H1 (cell line): ENCODE measurements around the gene RAB10. TPM values are rescaled to one million over a fixed set of nuclear protein-coding genes. Genes with fewer than 3 reads are reported as not detected.

Source experiments
- CTCF ChIA-PET: fragments of 300-600 bp; sonication (Branson Sonifier 250); formaldehyde crosslinking; loops from one replicate; lab custom pipeline; 2021; ENCODE audit not compliant: partially characterized antibody; lab: Charles Lee
- POLR2A ChIA-PET: fragments of 300-600 bp; sonication (Branson Sonifier 250); formaldehyde crosslinking; loops from one replicate; lab custom pipeline; 2021; ENCODE audit warnings: inconsistent platforms; ENCODE audit not compliant: partially characterized antibody; lab: Charles Lee
- DNase-seq, 2 experiments: peaks; one replicate each; pipeline versions ENCODE4 v3.0.0 to v3.0.0-alpha.2; 2010 to 2022; ENCODE audit warnings: low spot score in 2 of 2, low read depth in 1 of 2, mixed read lengths in 1 of 2
- FAIRE-seq: peaks from 2 replicates; lab custom pipeline; 2011; peaks lifted over from hg19 to GRCh38; lab: Jason Lieb, UNC
- H2AFZ ChIP-seq: 2 replicates; pipeline ENCODE4 v1.8.1; 2012; ENCODE audit warnings: low read length, inconsistent platforms
- H2AK5ac ChIP-seq: 2 replicates; pipeline ENCODE4 v1.6.1; 2013; ENCODE audit warnings: low read depth, low read length
- H2BK120ac ChIP-seq: replicated peaks from 2 replicates; pipeline ENCODE3; 2013; ENCODE audit warnings: low read depth, low read length, inconsistent platforms
- H2BK12ac ChIP-seq: 2 replicates; pipeline ENCODE4 v1.6.1; 2013; ENCODE audit warnings: low read depth, low read length
- H2BK15ac ChIP-seq: 2 replicates; pipeline ENCODE4 v1.6.1; 2013; ENCODE audit warnings: low read length
- H2BK20ac ChIP-seq: 2 replicates; pipeline ENCODE4 v1.6.1; 2013; ENCODE audit warnings: low read length
- H2BK5ac ChIP-seq: 2 replicates; pipeline ENCODE4 v1.6.1; 2013; ENCODE audit warnings: low read depth, low read length
- H3K14ac ChIP-seq: 2 replicates; pipeline ENCODE4 v1.6.1; 2013; ENCODE audit warnings: inconsistent platforms; ENCODE audit not compliant: insufficient read length
- H3K18ac ChIP-seq: 2 replicates; pipeline ENCODE4 v1.6.1; 2013; ENCODE audit warnings: low read length; ENCODE audit errors: extremely low read depth
- H3K23ac ChIP-seq: 2 replicates; pipeline ENCODE4 v1.6.1; 2013; ENCODE audit warnings: inconsistent platforms; ENCODE audit not compliant: insufficient read length
- H3K23me2 ChIP-seq: 2 replicates; pipeline ENCODE4 v1.6.1; 2013; ENCODE audit warnings: low read depth, low read length
- H3K27ac ChIP-seq: 2 replicates; pipeline ENCODE4 v1.6.1; 2011; ENCODE audit warnings: low read depth, low read length, inconsistent platforms
- H3K27me3 ChIP-seq, 4 experiments: replicated peaks in 1 of 4; 1 replicate in 1 of 4; 2 replicates in 3 of 4; pipeline versions ENCODE4 v1.6.1 to v1.8.1; 2011 to 2013; ENCODE audit warnings: low read length in 3 of 4, mild to moderate bottlenecking in 3 of 4, inconsistent platforms in 2 of 4, mixed read lengths in 2 of 4, moderate library complexity in 1 of 4; ENCODE audit not compliant: control insufficient read depth in 3 of 4, insufficient read depth in 3 of 4; ENCODE audit errors: extremely low read depth in 1 of 4
- H3K36me3 ChIP-seq, 4 experiments: 2 replicates each; pipeline versions ENCODE4 v1.6.1 to v1.8.1; 2011 to 2013; ENCODE audit warnings: mild to moderate bottlenecking in 4 of 4, low read length in 3 of 4, moderate library complexity in 2 of 4, control low read depth in 1 of 4, inconsistent platforms in 1 of 4; ENCODE audit not compliant: insufficient read depth in 4 of 4, control insufficient read depth in 2 of 4
- H3K4ac ChIP-seq: replicated peaks from 2 replicates; pipeline ENCODE3; 2013; ENCODE audit warnings: low read length, low read depth, mixed read lengths, inconsistent platforms; ENCODE audit not compliant: insufficient read length
- H3K4me1 ChIP-seq, 4 experiments: replicated peaks in 1 of 4; 1 replicate in 1 of 4; 2 replicates in 3 of 4; pipeline versions ENCODE4 v1.6.1 to v1.8.1; 2011 to 2013; ENCODE audit warnings: low read length in 3 of 4, inconsistent platforms in 2 of 4, mixed read lengths in 1 of 4; ENCODE audit not compliant: insufficient read depth in 4 of 4, control insufficient read depth in 3 of 4
- H3K4me2 ChIP-seq, 2 experiments: 2 replicates each; pipeline versions ENCODE4 v1.6.1 to v1.8.1; 2011 to 2013; ENCODE audit warnings: low read depth in 2 of 2, low read length in 2 of 2, control low read depth in 1 of 2, inconsistent platforms in 1 of 2, mild to moderate bottlenecking in 1 of 2; ENCODE audit not compliant: insufficient read depth in 1 of 2
- H3K4me3 ChIP-seq, 4 experiments: fragments of 200-600, 300-600 bp in 1 of 4; sonication (generic), shearing (Covaris generic), sonication (Bioruptor Twin) in 1 of 4; 2 replicates each; pipeline versions ENCODE4 v1.5.1 to v1.8.1; 2011 to 2016; ENCODE audit warnings: low read length in 4 of 4, low read depth in 3 of 4, control low read depth in 2 of 4, inconsistent platforms in 2 of 4, mild to moderate bottlenecking in 2 of 4, mixed read lengths in 1 of 4, moderate library complexity in 1 of 4; ENCODE audit not compliant: insufficient read depth in 2 of 4; ENCODE audit errors: extremely low read depth in 1 of 4
- H3K56ac ChIP-seq: replicated peaks from 2 replicates; pipeline ENCODE3; 2013; ENCODE audit warnings: low read depth, mild to moderate bottlenecking, mixed read lengths, low read length, inconsistent platforms; ENCODE audit not compliant: insufficient read length
- H3K79me1 ChIP-seq: 2 replicates; pipeline ENCODE4 v1.6.1; 2013; ENCODE audit warnings: low read depth, low read length, control low read depth
- H3K79me2 ChIP-seq, 2 experiments: 2 replicates each; pipeline versions ENCODE4 v1.6.1 to v1.8.1; 2012 to 2013; ENCODE audit warnings: low read length in 2 of 2, mild to moderate bottlenecking in 2 of 2, inconsistent platforms in 1 of 2; ENCODE audit not compliant: insufficient read depth in 2 of 2, control insufficient read depth in 1 of 2
- H3K9ac ChIP-seq, 4 experiments: replicated peaks in 1 of 4; 1 replicate in 1 of 4; 2 replicates in 3 of 4; pipeline versions ENCODE4 v1.6.1 to v1.8.1; 2011 to 2013; ENCODE audit warnings: low read depth in 3 of 4, low read length in 3 of 4, control low read depth in 2 of 4, mild to moderate bottlenecking in 2 of 4, moderate library complexity in 2 of 4, inconsistent platforms in 1 of 4; ENCODE audit errors: extremely low read depth in 1 of 4
- H3K9me3 ChIP-seq, 2 experiments: 2 replicates each; pipeline versions ENCODE4 v1.6.1 to v1.8.1; 2012 to 2013; ENCODE audit warnings: mild to moderate bottlenecking in 2 of 2, moderate library complexity in 2 of 2, control low read depth in 1 of 2, inconsistent platforms in 1 of 2, low read depth in 1 of 2, low read length in 1 of 2, mixed read lengths in 1 of 2; ENCODE audit not compliant: insufficient read depth in 2 of 2
- H4K20me1 ChIP-seq, 2 experiments: replicated peaks in 1 of 2; 2 replicates each; pipeline versions ENCODE3 to v1.8.1; 2011 to 2013; ENCODE audit warnings: inconsistent platforms in 2 of 2, low read length in 2 of 2, mild to moderate bottlenecking in 1 of 2; ENCODE audit not compliant: insufficient read depth in 2 of 2, control insufficient read depth in 1 of 2
- H4K5ac ChIP-seq: 2 replicates; pipeline ENCODE4 v1.6.1; 2013; ENCODE audit warnings: low read length, low read depth, mixed read lengths, inconsistent platforms; ENCODE audit not compliant: insufficient read length
- H4K8ac ChIP-seq: 2 replicates; pipeline ENCODE4 v1.8.0; 2013; ENCODE audit warnings: mild to moderate bottlenecking, moderate library complexity, low read length, inconsistent platforms; ENCODE audit not compliant: insufficient read depth; ENCODE audit errors: extremely low read depth
- H4K91ac ChIP-seq: replicated peaks from 2 replicates; pipeline ENCODE3; 2013; ENCODE audit warnings: low read length, mixed read lengths, inconsistent platforms; ENCODE audit not compliant: insufficient read length
- WGBS, 2 experiments: shearing (Covaris generic) in 1 of 2; methylation state at CpG; one replicate each; pipeline versions ENCODE4 v1.1.6 to v1.1.7; 2013 to 2015; ENCODE audit warnings: low lambda C conversion rate in 2 of 2, mixed read lengths in 2 of 2, inconsistent platforms in 1 of 2, low coverage in 1 of 2, missing lambda C conversion rate in 1 of 2; ENCODE audit not compliant: insufficient replicate concordance in 2 of 2, insufficient coverage in 1 of 2, insufficient read length in 1 of 2; ENCODE audit errors: extremely low coverage in 1 of 2, missing lambda C conversion rate in 1 of 2; 5-methylcytosine and 5-hydroxymethylcytosine counted together
- polyA plus RNA-seq, 7 experiments: library from polyadenylated mRNA; depleted of rRNA in 3 of 7; stranded (reverse) in 5 of 7; unstranded in 2 of 7; fragments of >200 nt in 5 of 7; fragments of 200-250 nt in 2 of 7; gene quantifications; 1 replicate in 5 of 7; 2 replicates in 1 of 7; 4 replicates in 1 of 7; pipeline versions ENCODE4 v1.2.1 to v1.2.3, GENCODE V29; 2011 to 2013; ENCODE audit warnings: missing spikeins in 2 of 7, mixed read lengths in 2 of 7
- total RNA-seq: library from RNA; stranded (reverse); fragmentation: NEBNext Ultra II Directional; extraction: Animal tissue kit (Norgen Biotek cat#: 25700); gene quantifications from 2 replicates; pipeline ENCODE4 v1.2.1, GENCODE V29; 2021

RAB10 gene
- total and polyA plus RNA-seq, 2 of the 8 experiments (the other 6 are each of a cell fraction or from before 2014, with no cell fraction given): 42.6 to 136 TPM

GRCh38 chr2:26168785-26169184 lies 134.9 kb downstream of the RAB10 start:
- WGBS, 2 experiments: 83% methylated on average over 4 of the region's 4 CpGs; no CpG with 5 or more reads in 1 of the 2 experiments
- CTCF ChIA-PET: interaction anchor here (0.8 to 4.2 kb wide), 4 partner anchors 14 to 81 kb away, joined by 3 to 16 read pairs (median 4); no protein-coding TSS in a partner anchor
- FAIRE-seq: no peak

More at GRCh38 chr2:26168785-26169184, 134.9 kb downstream of the RAB10 start:
- no peak overlapping the region for H4K5ac ChIP-seq
- no peak overlapping the region for H3K14ac ChIP-seq
- no peak overlapping the region for H4K91ac ChIP-seq
- no peak overlapping the region for H2BK15ac ChIP-seq
- no peaks in the 10 kb centered on the region for H3K9me3 ChIP-seq
- no peak overlapping the region for H2AK5ac ChIP-seq
- peaks cover 0 to 2% (median 0%) of the 10 kb centered on the region in 4 experiments; a peak in 2 of 7 replicates for H3K27me3 ChIP-seq
- H3K56ac ChIP-seq: no peak overlapping the region
- no peak overlapping the region for H2AFZ ChIP-seq
- H3K79me1 ChIP-seq: no peaks in the 10 kb centered on the region
- no peak overlapping the region for H2BK20ac ChIP-seq
- H3K4me2 ChIP-seq: no peak overlapping the region
- no peak overlapping the region for H2BK12ac ChIP-seq
- H3K36me3 ChIP-seq: no peaks in the 10 kb centered on the region
- peaks cover 0 to 1% of the 10 kb centered on the region in 2 experiments for H4K20me1 ChIP-seq
- no peak overlapping the region for H3K27ac ChIP-seq
- no peaks in the 10 kb centered on the region for H3K4me1 ChIP-seq
- H3K23me2 ChIP-seq: peaks cover 3% of the 10 kb centered on the region; the same call in 1 of the 2 replicates
- no peak overlapping the region for H3K9ac ChIP-seq
- H4K8ac ChIP-seq: no peak overlapping the region
- no peak overlapping the region for H3K4ac ChIP-seq
- no peak for DNase-seq
- H3K23ac ChIP-seq: no peak overlapping the region
- no peaks in the 10 kb centered on the region for H3K79me2 ChIP-seq
- H3K4me3 ChIP-seq: no peak overlapping the region
- no peak overlapping the region for H2BK120ac ChIP-seq
- no peak overlapping the region for H3K18ac ChIP-seq
- H2BK5ac ChIP-seq: no peak overlapping the region
- POLR2A ChIA-PET: interaction anchor here (1.8 kb wide), 1 partner anchor 16 kb away, joined by 8 read pairs; no protein-coding TSS in a partner anchor
